Neural cell (in vitro differentiated cells): ENCODE measurements around the gene CNR2.

Experiments used
- EP300 ChIP-seq: fragments of 450-650 bp; conservative IDR thresholded peaks from 2 replicates; pipeline ENCODE4 v1.6.1; 2014; ENCODE audit warnings: antibody characterized with exemption, mild to moderate bottlenecking, moderate library complexity; ENCODE audit not compliant: poor library complexity, severe bottlenecking
- EZH2 ChIP-seq: fragments of 200-600, 300-800 bp; shearing (Covaris generic), sonication (generic); IDR thresholded peaks from 2 replicates; pipeline ENCODE4 v1.6.1; 2014; ENCODE audit warnings: antibody characterized with exemption, low read length, borderline replicate concordance, mild to moderate bottlenecking; ENCODE audit not compliant: insufficient read depth, poor library complexity, severe bottlenecking
- MXI1 ChIP-seq: fragments of 450-650 bp; conservative IDR thresholded peaks from 2 replicates; pipeline ENCODE4 v1.6.1; 2014; ENCODE audit warnings: antibody characterized with exemption, mild to moderate bottlenecking; ENCODE audit not compliant: poor library complexity, severe bottlenecking
- POLR2AphosphoS5 ChIP-seq: IDR thresholded peaks from 2 replicates; pipeline ENCODE4 v1.6.1; 2012
- RAD21 ChIP-seq: fragments of 450-650 bp; conservative IDR thresholded peaks from 2 replicates; pipeline ENCODE4 v1.6.1; 2014; ENCODE audit warnings: antibody characterized with exemption, mild to moderate bottlenecking, moderate library complexity
- REST ChIP-seq: IDR thresholded peaks from 2 replicates; pipeline ENCODE4 v1.6.1; 2012; ENCODE audit warnings: borderline replicate concordance
- TAF1 ChIP-seq: IDR thresholded peaks from 2 replicates; pipeline ENCODE4 v1.6.1; 2012; ENCODE audit warnings: low read depth
- TF ChIP-seq, protein P1 (sequence below): fragments of 450-650 bp; IDR thresholded peaks from 2 replicates; pipeline ENCODE4 v1.5.1; 2014; ENCODE audit warnings: antibody characterized with exemption, mild to moderate bottlenecking, moderate library complexity; ENCODE audit not compliant: poor library complexity, severe bottlenecking

- TF ChIP-seq, protein P1, sequence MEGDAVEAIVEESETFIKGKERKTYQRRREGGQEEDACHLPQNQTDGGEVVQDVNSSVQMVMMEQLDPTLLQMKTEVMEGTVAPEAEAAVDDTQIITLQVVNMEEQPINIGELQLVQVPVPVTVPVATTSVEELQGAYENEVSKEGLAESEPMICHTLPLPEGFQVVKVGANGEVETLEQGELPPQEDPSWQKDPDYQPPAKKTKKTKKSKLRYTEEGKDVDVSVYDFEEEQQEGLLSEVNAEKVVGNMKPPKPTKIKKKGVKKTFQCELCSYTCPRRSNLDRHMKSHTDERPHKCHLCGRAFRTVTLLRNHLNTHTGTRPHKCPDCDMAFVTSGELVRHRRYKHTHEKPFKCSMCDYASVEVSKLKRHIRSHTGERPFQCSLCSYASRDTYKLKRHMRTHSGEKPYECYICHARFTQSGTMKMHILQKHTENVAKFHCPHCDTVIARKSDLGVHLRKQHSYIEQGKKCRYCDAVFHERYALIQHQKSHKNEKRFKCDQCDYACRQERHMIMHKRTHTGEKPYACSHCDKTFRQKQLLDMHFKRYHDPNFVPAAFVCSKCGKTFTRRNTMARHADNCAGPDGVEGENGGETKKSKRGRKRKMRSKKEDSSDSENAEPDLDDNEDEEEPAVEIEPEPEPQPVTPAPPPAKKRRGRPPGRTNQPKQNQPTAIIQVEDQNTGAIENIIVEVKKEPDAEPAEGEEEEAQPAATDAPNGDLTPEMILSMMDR = no peak
- no peak for TF ChIP-seq EZH2
- TF ChIP-seq EP300 = no peak
- no peak for TF ChIP-seq REST
- TF ChIP-seq POLR2AphosphoS5 = no peak
- no peak for TF ChIP-seq TAF1
- no peak for TF ChIP-seq MXI1
- no peak for TF ChIP-seq RAD21
These were observed 11.4 kb upstream of the CNR2 start for GRCh38 chr1:23924601-23925000.
